ENCODE results near the gene SPTLC1.
"Not testable (repeated sequence)": the region's sequence is repeated elsewhere in the genome, so short reads cannot be mapped to it uniquely, and the experiment has no call there.

The SPTLC1 gene

DNA sequence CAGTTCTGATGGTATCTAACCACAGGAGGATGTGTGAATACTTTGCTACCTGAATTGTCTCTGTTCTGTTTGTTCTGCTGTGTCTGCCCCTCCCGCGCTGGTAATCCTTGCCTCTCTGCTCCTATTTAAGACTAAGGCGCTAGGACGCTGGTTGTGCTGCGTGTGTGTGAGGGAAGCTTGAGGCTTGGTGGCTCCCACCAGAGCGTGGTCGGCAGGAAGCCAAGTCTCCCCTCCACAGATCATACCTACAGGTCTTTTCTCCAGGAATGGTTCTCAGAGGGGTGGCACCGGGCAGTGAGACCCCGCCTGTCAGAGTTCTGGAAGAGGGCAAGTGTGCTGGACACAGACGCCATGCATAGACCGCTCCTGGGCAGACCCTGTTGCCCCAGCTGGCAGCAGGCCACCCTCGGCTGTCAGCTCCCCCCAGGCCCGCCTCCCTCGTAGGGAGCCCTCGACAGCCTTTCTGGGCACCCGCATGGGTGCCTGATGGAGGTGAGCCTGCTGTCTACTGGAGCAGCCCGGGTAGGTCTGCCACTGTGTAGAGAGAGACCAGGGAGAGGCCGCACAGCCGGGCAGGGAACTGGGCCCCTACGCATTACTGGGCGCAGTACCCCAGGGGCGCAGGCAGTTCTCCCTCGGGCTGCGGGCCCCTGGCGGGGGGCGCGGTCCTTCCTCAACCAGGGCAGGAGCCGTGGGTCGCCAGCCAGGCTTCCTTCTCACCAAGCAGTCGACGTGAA is 111.7 kb downstream of the SPTLC1 start:
- TF ChIP-seq GABPA (IDR thresholded peaks at IDR 0.05; ENCODE audit: low read depth) (no peak), POLR2AphosphoS5 (IDR thresholded peaks at IDR 0.05; ENCODE audit: low read depth) (no peak), SPI1 (IDR thresholded peaks at IDR 0.05; ENCODE audit: borderline replicate concordance, low read depth) (no peak)
- TF ChIP-seq, protein P1, sequence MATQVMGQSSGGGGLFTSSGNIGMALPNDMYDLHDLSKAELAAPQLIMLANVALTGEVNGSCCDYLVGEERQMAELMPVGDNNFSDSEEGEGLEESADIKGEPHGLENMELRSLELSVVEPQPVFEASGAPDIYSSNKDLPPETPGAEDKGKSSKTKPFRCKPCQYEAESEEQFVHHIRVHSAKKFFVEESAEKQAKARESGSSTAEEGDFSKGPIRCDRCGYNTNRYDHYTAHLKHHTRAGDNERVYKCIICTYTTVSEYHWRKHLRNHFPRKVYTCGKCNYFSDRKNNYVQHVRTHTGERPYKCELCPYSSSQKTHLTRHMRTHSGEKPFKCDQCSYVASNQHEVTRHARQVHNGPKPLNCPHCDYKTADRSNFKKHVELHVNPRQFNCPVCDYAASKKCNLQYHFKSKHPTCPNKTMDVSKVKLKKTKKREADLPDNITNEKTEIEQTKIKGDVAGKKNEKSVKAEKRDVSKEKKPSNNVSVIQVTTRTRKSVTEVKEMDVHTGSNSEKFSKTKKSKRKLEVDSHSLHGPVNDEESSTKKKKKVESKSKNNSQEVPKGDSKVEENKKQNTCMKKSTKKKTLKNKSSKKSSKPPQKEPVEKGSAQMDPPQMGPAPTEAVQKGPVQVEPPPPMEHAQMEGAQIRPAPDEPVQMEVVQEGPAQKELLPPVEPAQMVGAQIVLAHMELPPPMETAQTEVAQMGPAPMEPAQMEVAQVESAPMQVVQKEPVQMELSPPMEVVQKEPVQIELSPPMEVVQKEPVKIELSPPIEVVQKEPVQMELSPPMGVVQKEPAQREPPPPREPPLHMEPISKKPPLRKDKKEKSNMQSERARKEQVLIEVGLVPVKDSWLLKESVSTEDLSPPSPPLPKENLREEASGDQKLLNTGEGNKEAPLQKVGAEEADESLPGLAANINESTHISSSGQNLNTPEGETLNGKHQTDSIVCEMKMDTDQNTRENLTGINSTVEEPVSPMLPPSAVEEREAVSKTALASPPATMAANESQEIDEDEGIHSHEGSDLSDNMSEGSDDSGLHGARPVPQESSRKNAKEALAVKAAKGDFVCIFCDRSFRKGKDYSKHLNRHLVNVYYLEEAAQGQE (IDR thresholded peaks at IDR 0.05; ENCODE audit: insufficient replicate concordance, low read depth), result no peak
- TF ChIP-seq, protein P2, sequence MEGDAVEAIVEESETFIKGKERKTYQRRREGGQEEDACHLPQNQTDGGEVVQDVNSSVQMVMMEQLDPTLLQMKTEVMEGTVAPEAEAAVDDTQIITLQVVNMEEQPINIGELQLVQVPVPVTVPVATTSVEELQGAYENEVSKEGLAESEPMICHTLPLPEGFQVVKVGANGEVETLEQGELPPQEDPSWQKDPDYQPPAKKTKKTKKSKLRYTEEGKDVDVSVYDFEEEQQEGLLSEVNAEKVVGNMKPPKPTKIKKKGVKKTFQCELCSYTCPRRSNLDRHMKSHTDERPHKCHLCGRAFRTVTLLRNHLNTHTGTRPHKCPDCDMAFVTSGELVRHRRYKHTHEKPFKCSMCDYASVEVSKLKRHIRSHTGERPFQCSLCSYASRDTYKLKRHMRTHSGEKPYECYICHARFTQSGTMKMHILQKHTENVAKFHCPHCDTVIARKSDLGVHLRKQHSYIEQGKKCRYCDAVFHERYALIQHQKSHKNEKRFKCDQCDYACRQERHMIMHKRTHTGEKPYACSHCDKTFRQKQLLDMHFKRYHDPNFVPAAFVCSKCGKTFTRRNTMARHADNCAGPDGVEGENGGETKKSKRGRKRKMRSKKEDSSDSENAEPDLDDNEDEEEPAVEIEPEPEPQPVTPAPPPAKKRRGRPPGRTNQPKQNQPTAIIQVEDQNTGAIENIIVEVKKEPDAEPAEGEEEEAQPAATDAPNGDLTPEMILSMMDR (IDR thresholded peaks at IDR 0.05; ENCODE audit: insufficient read depth, low read length), result no peak
- Histone ChIP-seq H3K27ac (replicated peaks) (no peak overlapping the region), H3K27me3 (ENCODE audit: insufficient read depth, poor library complexity, severe bottlenecking) (no peaks in the 10 kb centered on the region), H3K4me3 (replicated peaks; ENCODE audit: insufficient read depth, low read length) (no peak overlapping the region)
- no peak for DNase-seq (ENCODE audit: low read depth in 1 of 2, low spot score in 1 of 2)

DNA sequence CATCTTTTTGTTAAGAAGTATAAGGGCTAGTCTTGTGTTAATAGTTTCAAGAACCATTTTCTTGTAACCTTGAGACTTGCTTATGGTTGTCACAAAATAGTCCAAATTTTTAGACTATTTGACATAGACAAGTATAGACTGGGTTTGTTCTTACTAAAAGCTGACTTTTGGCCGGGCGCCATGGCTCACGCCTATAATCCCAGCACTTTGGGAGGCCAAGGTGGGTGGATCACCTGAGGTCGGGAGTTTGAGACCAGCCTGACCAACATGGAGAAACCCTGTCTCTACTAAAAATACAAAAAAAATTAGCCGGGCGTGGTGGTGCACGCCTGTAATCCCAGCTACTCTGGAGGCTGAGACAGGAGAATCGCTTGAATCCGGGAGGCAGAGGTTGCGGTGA is 113.3 kb downstream of the SPTLC1 start:
- H3K4me3 ChIP-seq (replicated peaks; ENCODE audit: insufficient read depth, low read length); DNase-seq (ENCODE audit: low read depth in 1 of 2, low spot score in 1 of 2); H3K27ac ChIP-seq (replicated peaks); H3K27me3 ChIP-seq (ENCODE audit: insufficient read depth, poor library complexity, severe bottlenecking): not testable (repeated sequence)

DNA sequence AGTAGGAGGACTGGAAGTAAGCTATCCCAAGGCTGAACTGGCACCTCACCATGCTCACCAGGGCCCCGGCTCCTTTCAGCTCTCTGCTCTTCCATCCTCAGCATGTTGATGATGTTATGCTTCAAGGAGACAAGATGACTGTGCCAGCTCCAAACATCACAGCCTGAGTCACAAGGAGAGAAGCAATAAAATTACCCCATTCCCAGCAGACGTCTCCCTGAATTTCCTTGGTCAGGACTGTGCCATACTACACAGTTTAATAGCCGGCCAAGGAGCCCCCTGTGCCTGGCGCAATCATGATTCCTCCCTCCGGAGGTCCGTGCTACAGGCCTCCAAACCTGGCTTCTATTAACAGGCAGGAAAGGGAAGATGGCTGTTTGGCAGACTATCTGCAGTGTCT is 114.0 kb downstream of the SPTLC1 start:
- no peak for DNase-seq (ENCODE audit: low read depth in 1 of 2, low spot score in 1 of 2)
- TF ChIP-seq, protein P1 (IDR thresholded peaks at IDR 0.05; ENCODE audit: insufficient replicate concordance, low read depth), result no peak
- no peak for TF ChIP-seq GABPA (IDR thresholded peaks at IDR 0.05; ENCODE audit: low read depth)
- Histone ChIP-seq H3K27ac (replicated peaks) (no peak overlapping the region), H3K4me3 (replicated peaks; ENCODE audit: insufficient read depth, low read length) (no peak overlapping the region), H3K27me3 (ENCODE audit: insufficient read depth, poor library complexity, severe bottlenecking) (no peaks in the 10 kb centered on the region)

DNA sequence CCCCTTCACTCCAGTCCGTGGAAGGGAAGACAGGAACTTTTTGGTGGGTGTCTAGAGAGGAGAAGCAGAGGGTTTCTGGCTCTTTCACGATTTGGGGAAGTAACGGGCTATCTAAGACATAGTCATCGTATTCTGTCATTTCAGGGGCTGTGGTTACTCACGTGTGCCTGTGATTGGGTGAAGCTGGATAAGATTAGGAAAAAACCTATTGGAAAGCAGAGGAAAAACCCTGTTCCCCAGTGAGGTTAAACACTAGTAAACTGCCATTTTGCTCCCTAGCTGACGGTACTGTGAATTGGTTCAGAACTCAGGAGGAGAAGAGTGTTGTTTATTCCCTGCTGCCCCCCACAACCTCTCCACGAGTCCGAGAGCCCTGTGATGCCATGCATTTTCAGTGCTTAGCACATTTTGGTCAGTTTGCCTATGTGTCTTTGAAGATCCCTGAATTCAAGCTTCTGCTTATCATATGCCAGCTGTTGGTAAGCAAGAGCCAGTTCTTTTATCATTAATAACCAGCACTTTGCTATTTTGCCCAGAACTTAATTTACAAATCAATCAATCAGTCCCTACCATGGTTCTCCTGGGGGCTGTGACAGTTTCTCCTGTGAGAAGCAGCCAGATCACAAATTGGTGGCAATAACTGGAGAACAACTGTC is 120.1 kb downstream of the SPTLC1 start:
- Histone ChIP-seq H3K27ac (replicated peaks) (no peak overlapping the region), H3K27me3 (ENCODE audit: insufficient read depth, poor library complexity, severe bottlenecking) (no peaks in the 10 kb centered on the region), H3K4me3 (replicated peaks; ENCODE audit: insufficient read depth, low read length) (no peak overlapping the region)
- peak in 1 of 2 experiments; percentile 31 for DNase-seq (ENCODE audit: low read depth in 1 of 2, low spot score in 1 of 2)
- TF ChIP-seq GABPA (IDR thresholded peaks at IDR 0.05; ENCODE audit: low read depth) (no peak), POLR2AphosphoS5 (IDR thresholded peaks at IDR 0.05; ENCODE audit: low read depth) (no peak), SPI1 (IDR thresholded peaks at IDR 0.05; ENCODE audit: borderline replicate concordance, low read depth) (no peak)
- TF ChIP-seq, protein P1 (IDR thresholded peaks at IDR 0.05; ENCODE audit: insufficient replicate concordance, low read depth), result no peak
- TF ChIP-seq, protein P2 (IDR thresholded peaks at IDR 0.05; ENCODE audit: insufficient read depth, low read length), result no peak

Measured in HL-60 (cell line).